Measurements from ENCODE around the gene APBB2. TPM values are rescaled to one million over a fixed set of nuclear protein-coding genes. Genes with fewer than 3 reads are reported as not detected.

APBB2 gene
- 24.3 TPM for polyA plus RNA-seq (2013, experiment 1 of 2; ENCODE audit: insufficient read length)
- polyA plus RNA-seq (2013, experiment 2 of 2; ENCODE audit: insufficient read length): 24.2 TPM

- DNase-seq: peak; percentile 98
Measured at GRCh38 chr4:41214136-41214824, at the start of gene APBB2. Gene APBB2 (minus strand): TSS chr4:41214542. CDS start chr4:41033254, 181,288 bp downstream.

DNA sequence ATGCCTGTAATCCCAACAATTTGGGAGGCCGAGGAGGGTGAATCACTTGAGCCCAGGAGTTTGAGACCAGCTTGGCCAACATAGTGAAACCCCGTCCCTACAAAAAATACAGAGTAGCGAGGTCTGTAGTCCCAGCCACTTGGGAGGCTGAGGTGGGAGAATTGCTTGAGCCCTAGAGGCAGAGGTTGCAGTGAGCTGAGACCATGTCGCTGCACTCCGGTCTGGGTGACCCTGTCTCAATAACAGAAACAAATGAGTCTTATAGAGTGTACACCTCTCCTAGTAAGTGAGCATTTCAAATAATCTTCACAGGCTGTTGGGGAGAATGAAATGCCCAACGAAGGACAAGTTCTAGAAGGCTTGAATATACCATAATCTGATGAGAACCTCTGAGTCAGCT, 47.9 kb upstream of the APBB2 start:
- no peak for DNase-seq

GRCh38 chr4:41260116-41260733, 45.9 kb upstream of the APBB2 start:
- DNase-seq: no peak

DNA sequence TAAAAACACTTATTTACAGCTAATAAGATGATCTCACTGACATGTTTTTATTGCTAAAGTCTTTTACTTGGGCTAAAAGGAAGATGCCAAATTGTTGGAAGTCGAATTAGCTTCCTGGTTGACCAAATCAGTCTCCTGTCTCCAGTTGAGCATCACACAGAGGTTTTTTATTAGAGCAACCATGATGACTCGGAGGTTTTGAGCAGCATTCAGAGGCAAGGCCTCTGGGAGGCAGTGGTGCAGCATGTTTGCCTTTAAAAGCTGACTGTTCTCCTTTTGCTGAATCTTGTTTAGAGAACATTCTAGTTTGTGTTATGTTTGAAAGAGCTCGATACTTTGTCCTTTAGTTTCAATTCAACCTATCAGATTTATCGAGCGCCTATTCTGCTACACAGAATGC, 44.4 kb upstream of the APBB2 start:
- peak; percentile 73 for DNase-seq

GRCh38 chr4:41257906-41258305, 43.6 kb upstream of the APBB2 start:
- no peak for DNase-seq

GRCh38 chr4:41257257-41257901, 43.0 kb upstream of the APBB2 start:
- DNase-seq: peak; percentile 67

GRCh38 chr4:41256740-41257256, 42.5 kb upstream of the APBB2 start, which contains the start of gene UCHL1:
Gene UCHL1 (plus strand): TSS chr4:41256928. CDS start chr4:41256977, 49 bp downstream.
- DNase-seq: peak; percentile 92

DNA sequence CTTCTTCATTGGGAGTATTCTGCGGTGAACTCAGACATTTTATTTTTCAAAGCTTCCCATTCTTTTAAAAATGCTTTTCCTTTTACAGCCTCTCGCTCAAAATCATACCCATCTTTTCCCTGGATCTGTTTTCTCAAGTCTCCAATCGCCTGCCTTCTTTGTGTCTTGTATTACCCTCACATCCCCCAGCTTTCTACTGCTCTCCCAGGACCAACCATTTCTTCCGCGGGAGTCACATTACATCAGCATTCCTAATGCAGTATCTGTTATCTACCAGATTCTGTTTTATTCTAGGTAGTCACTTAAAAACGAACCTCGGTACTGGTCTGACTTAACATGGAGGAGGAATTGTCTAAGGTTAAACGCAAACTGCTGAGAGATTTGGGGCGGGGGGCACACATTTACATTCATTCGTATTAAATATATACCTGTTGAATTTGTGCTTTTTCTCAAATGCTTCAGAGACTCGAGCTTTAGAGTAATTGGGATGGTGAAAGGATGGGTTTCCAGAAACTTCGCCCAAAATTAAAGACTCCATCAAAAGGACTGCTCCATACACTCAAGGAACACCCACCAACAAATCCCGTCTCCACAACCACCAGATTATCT, 41.9 kb upstream of the APBB2 start:
- peak; percentile 76 for DNase-seq

- no peak for DNase-seq
Measured at GRCh38 chr4:41245983-41246382, 31.6 kb upstream of the APBB2 start.

DNA sequence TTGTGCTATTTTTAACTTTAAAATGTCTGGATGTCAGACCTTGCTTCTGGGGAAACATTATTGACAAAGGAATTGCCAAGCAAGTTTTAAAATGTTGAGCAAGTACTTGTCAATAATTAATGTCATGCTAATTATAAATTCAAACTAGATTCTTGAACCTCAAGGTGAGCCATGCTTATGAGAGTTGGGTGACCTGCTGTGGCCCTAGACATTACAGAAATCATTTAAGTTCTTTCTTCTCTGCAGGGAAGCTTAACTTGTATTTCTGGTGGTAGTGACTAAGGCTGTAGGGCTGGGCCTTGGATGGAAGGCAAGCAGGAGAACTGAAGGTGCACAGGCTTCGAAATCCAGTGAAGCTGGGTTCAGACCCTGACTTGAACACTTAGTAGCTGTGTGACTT, 27.6 kb upstream of the APBB2 start:
- no peak for DNase-seq

DNA sequence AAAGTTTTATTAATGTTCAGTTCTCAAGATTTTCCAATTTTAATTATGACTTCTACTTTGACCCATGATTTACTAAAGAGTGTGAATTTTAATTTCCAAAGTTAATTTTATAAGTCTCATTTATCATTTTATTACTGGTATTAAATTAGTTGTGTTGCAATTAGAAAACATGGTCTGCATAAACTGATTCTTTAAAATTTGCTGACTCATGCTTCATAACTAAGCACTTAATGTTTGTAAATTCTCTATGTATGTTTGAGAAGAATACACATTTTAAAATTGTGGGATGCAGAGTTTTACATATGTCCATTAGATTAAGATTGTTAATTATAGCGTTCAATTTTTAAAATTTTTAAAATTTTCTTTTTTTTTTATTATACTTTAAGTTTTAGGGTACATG, 22.2 kb upstream of the APBB2 start:
- DNase-seq: no peak

DNA sequence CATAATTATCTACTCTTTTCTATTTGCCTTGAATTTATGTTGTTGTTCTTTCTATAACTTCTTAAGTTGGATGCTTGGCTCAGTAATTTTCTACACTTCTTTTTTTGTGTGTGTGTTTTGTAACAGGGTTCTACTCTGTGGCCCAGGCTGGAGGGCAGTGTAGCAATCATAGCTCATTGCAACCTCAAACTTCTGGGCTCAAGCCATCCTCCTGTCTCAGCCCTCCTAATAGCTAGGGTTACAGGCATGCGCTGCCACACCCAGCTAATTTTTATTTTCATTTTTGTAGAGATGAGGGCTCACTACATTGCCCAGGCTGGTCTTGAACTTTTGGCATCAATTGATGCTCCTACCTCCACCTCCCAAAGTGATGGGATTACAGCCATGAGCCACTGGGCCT, 21.7 kb upstream of the APBB2 start:
- DNase-seq: no peak

DNA sequence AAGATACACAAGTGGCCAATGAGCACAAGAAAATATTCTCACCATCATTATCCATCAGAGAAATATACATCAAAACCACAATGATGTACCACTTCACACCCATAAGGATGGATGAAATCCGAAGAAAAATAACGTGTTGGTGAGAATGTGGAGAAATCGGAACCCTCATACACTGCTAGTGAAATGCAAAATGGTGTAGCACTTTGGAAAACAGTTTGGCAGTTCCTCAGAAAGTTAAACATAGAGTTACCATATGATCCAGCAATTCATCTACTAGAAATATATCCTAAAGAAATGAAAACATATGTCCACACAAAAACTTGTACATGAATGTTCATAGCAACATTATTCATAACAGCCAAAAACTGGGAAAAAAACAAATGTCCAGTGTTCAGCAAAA, 18.5 kb upstream of the APBB2 start:
- no peak for DNase-seq

- no peak for DNase-seq
Measured at GRCh38 chr4:41232406-41232805, 18.1 kb upstream of the APBB2 start.

DNA sequence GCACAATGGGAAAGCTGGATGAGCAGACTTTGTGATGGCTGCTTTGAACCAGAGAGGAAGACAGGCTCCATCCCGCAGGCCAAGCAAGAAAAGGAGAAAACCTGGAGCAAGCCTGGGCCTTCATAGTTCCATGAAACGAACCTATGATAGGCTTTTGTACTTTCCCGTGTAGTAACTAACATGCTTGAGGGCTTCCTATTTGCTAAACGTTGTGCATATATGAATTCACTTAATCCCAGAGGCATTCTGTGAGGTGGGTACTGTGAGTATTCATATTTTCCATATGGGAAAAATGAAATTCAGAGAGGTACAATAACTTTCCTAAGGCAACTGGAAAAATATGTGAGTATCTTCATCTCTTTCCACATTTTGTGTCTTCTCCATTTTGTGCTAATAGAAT, 13.6 kb upstream of the APBB2 start:
- DNase-seq: no peak

- no peak for DNase-seq
Measured at GRCh38 chr4:41221850-41222645, 7.7 kb upstream of the APBB2 start.

- DNase-seq: no peak
Measured at GRCh38 chr4:41219421-41219950, 5.1 kb upstream of the APBB2 start.

DNA sequence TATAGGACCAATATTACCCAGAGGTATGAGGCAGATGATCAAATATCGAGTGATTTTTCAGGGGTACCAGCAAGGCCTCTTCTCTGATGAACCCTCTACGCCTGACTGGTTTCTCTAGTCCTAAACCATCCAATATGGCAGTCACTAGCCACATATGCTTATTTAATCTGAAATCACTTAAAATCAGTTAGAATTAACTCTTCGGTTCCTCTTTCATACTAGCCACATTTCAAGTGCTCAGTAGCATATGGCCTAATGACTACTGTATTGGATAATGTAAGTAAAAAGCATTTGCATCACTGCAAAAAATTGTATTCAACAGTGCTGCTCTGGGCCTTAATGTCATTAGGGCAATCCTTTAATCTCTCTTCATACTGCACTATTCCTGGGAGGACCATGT, 4.4 kb upstream of the APBB2 start:
- no peak for DNase-seq

DNA sequence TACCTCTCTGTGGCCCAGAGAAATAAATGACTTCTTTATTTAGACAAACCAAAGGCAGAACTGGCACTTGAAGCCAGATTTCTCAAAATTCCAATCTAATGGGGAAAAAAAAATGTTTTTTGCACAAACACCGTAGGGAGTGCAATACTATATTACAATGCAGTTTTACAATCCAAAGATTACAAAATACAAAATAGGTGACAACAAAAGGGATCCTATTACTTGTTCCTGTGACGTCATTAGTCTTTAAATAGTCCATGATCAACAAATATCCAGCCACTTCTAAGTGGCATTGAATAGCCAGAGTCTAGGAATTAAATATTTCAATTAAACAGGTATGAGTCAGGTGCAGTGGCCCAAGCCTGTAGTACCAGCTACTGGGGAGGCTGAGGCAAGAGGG, 3.0 kb upstream of the APBB2 start:
- DNase-seq: no peak

DNA sequence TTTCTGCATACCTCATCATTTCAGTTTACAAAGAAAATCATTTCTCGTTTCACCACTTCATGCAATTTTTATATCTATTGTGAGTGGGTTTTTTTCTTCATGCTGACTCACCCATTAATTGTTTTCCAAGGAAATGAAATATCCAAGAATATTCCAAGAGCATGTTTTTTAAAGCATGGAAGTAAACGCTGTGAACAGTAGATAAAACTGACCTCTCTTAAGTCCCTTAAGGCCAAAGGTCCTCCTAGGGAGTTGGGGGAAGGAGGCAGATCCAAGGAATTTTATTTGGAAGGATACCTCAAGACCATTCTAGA, 2.6 kb upstream of the APBB2 start:
- no peak for DNase-seq

DNA sequence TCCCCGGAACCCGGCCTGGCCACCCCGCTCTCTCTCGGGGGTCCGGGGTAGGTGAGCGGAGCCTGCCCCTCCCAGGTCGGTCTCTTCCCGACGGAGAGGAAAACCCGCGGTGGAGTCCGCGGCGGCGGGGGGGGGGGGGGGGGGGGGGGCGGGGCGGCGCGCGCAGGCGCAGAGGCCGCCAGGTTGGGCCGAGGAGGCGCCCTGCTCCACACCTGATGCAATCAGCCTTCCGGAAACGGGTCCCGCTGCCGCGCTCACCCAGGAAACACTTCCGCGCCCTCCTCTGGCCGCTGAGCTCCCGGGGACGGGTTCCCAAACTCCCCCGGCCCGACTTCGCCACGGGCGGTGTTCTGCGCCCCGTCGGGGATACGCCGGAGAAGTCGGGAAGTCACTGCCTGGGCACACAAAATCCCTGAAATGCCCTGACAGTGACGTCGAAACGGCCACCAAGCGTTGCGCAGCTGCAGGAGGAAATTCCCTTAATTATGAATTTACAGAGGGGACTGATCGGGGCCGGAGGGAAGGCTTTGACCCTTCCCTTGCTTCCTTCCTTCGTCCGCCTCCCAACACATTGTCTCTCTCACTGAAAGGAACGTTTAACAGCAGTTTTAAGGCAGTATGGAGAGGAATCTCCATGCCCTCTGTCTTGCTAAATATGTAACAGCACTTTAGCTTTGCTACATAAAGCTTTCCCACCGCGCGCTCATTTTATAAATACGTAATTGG, 2.1 kb upstream of the APBB2 start:
- peak; percentile 79 for DNase-seq

GRCh38 chr4:41215969-41216293, 1.6 kb upstream of the APBB2 start:
- no peak for DNase-seq

Data from fibroblast of skin of scalp (primary cell).